Activated CD4-positive, CD25-positive, alpha-beta regulatory T cell treated with anti-CD3 and anti-CD28 coated beads, Interleukin-2, amount 50 U/mL, for 72 hours (primary cell): Measurements from ENCODE around the gene NFATC2.
"Not testable (repeated sequence)": the region's sequence is repeated elsewhere in the genome, so short reads cannot be mapped to it uniquely, and the experiment has no call there.

Experiments
- DNase-seq: peaks from one replicate; pipeline ENCODE4 v3.0.0; 2021

NFATC2 gene

DNA sequence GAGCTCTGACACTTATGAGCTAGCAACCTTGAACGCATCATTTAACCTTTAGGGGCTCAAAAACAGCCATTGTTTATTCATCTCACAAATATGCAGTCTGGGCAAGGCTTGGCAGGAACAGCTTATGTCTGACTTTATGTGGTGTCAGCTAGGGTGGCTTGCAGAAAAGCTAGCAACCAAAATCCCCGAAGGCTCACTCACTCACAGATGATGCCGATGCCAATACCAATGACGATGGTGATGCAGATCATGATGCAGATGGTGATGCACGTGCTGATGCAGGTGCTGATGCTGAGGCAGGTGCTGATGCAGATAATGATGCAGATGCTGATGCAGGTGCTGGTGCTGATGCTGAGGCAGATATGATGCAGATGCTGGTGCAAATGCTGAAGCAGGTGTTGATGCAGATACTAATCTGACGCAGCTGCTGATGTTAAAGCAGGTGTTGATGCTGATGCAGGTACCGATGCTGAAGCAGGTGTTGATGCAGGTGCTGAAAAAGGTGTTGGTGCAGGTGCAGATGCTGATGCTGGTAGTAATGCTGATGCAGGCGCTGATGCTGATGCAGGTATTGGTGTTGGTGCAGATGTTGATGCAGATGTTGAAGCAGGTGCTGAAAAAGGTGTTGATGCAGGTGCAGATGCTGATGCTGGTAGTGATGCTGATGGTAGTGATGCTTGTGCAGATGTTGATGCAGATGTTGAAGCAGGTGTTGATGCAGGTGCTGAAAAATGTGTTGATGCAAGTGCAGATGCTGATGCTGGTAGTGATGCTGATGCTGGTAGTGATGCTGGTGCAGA is 195.6 kb downstream of the NFATC2 start:
- DNase-seq: no peak

DNA sequence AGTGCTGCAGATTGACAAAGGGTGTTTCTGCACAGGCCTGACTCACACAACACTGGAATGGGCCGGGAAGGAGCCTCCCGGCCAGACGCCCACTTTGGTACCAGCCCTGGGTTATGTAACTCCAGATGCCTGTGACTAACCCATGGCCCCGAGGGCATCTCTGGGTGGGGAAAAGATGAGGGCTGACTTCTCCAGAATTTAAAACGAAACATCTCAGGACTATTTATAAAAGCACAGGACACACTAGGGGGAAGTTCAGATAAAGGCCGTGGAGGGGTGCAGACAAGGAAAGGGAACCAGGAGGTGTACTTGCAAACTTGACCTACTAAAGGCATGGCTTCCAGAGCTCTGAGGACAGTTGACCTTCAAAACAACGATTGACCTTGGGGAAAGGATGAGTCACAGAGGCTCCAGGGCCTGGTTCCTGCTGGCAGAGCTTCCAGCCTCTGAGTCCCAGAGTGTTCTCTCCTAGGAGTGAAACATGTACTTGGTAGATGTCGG is 196.9 kb downstream of the NFATC2 start:
- DNase-seq: no peak

DNA sequence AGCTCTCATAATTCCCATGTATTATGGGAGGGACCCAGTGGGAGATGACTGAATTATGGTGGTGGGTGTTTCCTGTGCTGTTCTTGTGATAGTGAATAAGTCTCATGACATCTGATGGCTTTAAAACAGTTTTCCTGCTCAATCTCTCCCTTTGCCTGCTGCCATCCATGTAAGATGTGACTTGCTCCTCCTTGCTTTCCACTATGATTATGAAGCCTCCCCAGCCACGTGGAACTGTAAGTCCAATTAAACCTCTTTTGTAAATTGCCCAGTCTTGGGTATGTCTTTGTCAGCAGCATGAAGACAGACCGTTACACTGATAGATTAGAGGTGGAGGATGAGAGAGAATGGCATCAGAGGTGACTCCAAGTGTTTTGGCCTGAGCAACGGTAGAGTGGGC is 198.7 kb downstream of the NFATC2 start:
- DNase-seq: not testable (repeated sequence)

DNA sequence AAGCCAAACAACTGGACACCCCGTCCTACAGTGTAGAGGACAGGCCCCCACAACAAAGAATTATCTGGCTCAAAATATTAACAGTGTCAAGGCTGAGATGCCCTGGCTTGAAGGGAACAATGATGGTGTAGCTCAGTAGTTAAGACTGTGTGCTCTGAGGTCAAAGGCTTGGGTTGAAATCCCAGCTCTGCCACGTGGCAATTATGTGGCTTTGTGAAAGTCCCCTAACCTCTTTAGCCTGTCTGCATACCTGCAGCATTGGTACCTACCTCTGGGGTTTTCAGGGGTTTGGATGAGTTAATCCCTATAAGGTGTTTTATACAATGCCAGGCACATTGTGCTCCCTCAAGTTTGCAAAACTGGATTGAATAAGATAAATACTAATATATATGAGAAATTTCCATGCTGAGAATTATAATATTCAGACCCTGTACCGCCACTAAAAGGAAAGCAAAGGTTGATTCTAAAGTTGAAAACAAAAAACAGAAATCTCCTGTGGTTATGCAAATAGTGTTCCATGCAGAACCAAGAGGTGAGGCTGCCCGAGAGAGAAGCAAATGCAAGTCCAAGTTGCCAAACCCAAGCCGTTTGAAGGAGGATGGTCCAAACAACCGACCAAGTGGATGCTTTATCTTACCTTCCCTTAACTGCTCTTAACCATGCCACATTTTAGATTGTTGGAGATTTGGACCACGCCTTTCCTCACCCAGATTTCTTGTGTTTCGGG is 199.8 kb downstream of the NFATC2 start:
- DNase-seq: no peak

DNA sequence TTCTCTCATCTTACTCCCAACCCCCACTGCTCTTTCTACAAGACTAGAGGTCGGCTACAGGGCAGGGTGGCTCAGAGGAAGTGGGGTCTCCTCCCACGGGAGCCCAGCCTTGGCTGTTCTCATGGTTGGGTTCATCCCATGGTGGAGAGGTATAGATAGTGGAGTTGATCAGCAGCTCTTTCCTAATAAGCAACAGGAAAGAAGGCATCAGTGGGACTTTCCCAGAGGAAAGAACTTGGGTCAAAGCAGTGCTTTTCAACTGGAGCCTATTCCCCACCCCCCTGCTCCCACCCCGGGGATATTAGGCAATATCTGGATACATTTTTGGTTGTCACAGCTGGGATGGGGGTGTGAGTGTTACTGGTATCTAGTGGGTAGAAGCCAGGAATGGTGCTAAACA is 200.9 kb downstream of the NFATC2 start:
- no peak for DNase-seq

DNA sequence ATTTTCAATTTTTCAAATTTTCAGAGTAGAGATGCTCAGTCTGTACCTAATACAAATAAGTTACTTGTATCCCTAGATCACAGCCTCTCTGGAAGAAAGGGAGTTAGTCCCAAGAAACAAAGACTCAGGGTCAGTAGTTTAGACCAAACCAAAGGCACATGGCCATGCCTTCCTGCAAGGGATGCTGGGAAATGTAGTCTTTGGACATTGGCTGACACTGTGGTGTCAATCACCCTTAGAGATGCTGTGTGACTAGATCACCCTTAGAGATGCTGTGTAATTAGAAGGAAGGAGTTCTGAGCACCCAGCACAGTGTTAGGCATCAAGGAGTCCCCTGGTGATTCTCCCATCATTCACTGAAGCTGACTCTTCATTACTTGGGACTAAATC is 202.1 kb downstream of the NFATC2 start:
- no peak for DNase-seq

DNA sequence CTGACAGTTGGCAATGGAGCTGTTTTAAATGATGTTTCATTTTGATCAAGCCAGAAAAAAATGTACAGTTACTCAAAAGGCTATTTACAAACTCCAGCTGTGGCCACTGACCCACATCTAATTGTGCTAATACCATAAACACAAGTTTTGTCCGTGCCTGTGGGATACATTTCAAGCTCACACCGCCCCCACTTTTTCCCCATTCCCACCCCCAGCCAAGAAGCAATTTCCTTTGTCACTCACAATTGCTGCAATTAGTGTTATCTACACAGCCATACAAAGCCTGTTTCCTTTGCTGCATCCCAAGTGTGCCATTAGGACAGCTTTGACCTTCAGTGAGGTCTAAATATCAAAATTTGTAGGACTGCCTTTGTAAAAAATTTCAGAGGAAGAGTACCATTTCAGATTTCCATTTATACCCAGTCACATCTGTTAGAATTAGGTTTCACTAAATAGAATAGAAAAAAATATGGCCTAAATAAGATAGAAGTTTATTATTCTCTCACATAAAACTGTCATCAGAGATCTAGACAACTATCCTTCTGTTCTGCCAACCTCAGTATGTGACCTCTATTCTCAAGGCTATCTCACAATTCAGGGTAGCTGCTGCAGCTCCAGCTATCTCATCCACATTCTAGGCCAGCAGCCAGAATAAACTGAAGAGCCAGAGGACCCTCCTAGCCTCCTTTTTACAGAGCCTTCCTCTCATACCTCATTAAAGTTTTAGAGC is 202.6 kb downstream of the NFATC2 start:
- no peak for DNase-seq

DNA sequence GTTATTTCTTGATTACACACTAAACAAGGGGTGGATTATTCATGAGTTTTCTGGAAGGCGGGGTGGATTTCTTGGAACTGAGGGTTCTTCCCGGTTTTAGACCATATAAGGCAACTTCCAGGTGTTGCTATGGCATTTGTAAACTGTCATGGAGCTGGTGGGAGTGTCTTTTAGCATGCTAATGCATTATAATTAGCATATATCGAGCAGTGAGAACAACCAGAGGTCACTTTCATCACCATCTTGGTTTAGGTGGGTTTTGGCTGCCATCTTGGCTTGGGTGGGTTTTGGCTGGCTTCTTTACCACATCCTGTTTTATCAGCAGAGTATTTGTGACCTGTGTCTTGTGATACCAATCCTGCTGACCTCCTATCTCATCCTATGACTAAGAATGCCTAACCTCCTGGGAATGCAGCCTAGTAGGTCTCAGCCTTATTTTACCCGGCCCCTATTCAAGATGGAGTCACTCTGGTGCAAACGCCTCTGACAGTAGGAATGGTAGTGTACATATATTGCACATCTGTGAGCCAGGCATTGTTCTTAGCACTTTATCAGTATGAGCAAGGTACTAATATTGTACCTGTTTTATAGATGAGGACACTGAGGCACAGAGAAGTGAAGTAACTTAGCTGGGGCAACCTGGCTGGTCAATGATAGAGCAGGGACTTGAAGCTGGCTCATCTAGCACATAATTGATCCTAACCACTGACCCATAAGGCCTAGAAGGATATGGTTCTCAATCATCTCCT is 203.7 kb downstream of the NFATC2 start:
- no peak for DNase-seq

DNA sequence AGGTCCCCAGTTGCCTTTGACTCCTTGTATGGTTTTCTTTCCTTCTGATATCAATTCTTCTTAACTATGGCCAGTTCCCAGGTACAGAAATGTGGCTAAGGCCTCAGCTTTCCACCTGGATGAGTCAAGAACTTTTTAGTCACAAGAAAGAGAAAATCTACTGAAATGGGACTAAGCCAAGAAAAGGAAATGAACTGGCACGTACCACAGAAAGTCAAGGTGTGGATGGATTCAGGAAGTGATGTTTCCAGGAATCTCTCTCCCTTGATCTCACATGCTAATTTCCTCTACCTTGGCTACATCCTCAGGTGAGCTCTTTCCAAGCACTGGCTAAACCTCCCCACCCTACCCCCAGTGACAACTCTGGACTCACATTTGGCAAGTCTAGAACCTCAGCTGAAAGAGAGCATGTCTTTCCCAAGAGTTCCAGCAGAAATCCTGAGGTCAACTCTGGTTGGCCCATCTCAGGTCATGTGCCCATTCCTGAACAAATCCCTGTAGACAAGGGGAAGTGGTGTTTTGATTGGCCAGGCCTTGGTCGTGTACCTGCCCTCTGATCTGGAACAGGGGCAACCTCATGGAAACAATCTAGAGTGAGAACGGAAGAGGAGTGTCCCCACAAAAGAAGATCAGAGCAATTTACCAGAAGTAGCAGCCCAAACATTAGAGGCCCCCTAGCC is 205.3 kb downstream of the NFATC2 start:
- no peak for DNase-seq
